Measurements from ENCODE around the gene ZNF483. TPM values are rescaled to one million over a fixed set of nuclear protein-coding genes. Genes with fewer than 3 reads are reported as not detected.

ZNF483 gene
- total and polyA plus RNA-seq, 2 of the 4 experiments (the other 2 are of a cell fraction) = 0.10 to 0.90 TPM

- H3K36me3 ChIP-seq (ENCODE audit: control insufficient read depth, insufficient read depth, low read length) = no peaks in the 10 kb centered on the region
- H2AK5ac ChIP-seq (ENCODE audit: low read depth, low read length) = no peak overlapping the region
- H3K4me1 ChIP-seq (ENCODE audit: control insufficient read depth, insufficient read depth, low read length) = no peaks in the 10 kb centered on the region
- no peak overlapping the region for H3K4ac ChIP-seq (ENCODE audit: low read depth, low read length)
- no peak overlapping the region for H3K23ac ChIP-seq (ENCODE audit: low read depth, low read length)
- no peak overlapping the region for H3K56ac ChIP-seq (ENCODE audit: extremely low read depth, insufficient read depth, low read length)
- H2BK20ac ChIP-seq (ENCODE audit: low read depth, low read length) = no peak overlapping the region
- no peaks in the 10 kb centered on the region for H3K9me3 ChIP-seq (ENCODE audit: control insufficient read depth, insufficient read depth, low read length)
- no peak overlapping the region for H2BK120ac ChIP-seq (ENCODE audit: low read depth, low read length)
- ChIA-PET CTCF (no interaction called here), POLR2A (ENCODE audit: unreplicated experiment) (no interaction called here)
- no peak overlapping the region for H3K4me2 ChIP-seq (ENCODE audit: low read depth, low read length)
- TF ChIP-seq NFE2L2 (IDR thresholded peaks at IDR 0.05; ENCODE audit: low read depth, low read length) = no peak
- TF ChIP-seq MAFK (IDR thresholded peaks at IDR 0.05; ENCODE audit: low read depth, low read length) = no peak
- TF ChIP-seq POLR2A (IDR thresholded peaks at IDR 0.05; ENCODE audit: low read depth, low read length) = no peak
- TF ChIP-seq CEBPB (IDR thresholded peaks at IDR 0.05; ENCODE audit: low read depth, low read length) = no peak
- no peak for TF ChIP-seq FOS (IDR thresholded peaks at IDR 0.05; ENCODE audit: low read depth, low read length)
- no peak for TF ChIP-seq CHD1 (IDR thresholded peaks at IDR 0.05; ENCODE audit: low read depth, low read length)
- no peak for TF ChIP-seq RCOR1 (IDR thresholded peaks at IDR 0.05; ENCODE audit: insufficient replicate concordance, low read length)
- H3K27ac ChIP-seq (ENCODE audit: insufficient read depth, low read length) = no peak overlapping the region
- H3K27me3 ChIP-seq (ENCODE audit: control insufficient read depth, insufficient read depth, low read length) = peaks cover under 1% of the 10 kb centered on the region
- H2AFZ ChIP-seq (replicated peaks; ENCODE audit: low read length, poor library complexity) = no peak overlapping the region
- H4K20me1 ChIP-seq (ENCODE audit: insufficient read depth, low read length) = no peaks in the 10 kb centered on the region
- no peak overlapping the region for H3K9ac ChIP-seq (ENCODE audit: low read depth, low read length)
- no CpG with 5 or more reads among the region's 16 CpGs for WGBS, 2 experiments (ENCODE audit: extremely low coverage in 2 of 2, insufficient read length in 1 of 2)
- H4K91ac ChIP-seq (ENCODE audit: insufficient read depth, low read depth, low read length) = no peak overlapping the region
- no peak overlapping the region for H4K8ac ChIP-seq (ENCODE audit: low read depth in 2 of 2, low read length in 2 of 2)
- in situ Hi-C loops (cut with MboI; ENCODE audit: low sequenced_read_pairs) = no loop called here
- ATAC-seq (ENCODE audit: low read depth) (no peak), DNase-seq (no peak)
- no peak overlapping the region for H2AK9ac ChIP-seq (replicated peaks; ENCODE audit: low read depth, low read length, poor library complexity)
- no peak overlapping the region for H2BK5ac ChIP-seq (ENCODE audit: low read depth, low read length, poor library complexity, severe bottlenecking)
- BruUV-seq (replicated peaks) = no TSS peak
- no peak overlapping the region for H3K14ac ChIP-seq (replicated peaks; ENCODE audit: low read depth, low read length)
- H2BK15ac ChIP-seq (ENCODE audit: low read depth, low read length) = no peak overlapping the region
- peaks cover 0 to 11% of the 10 kb centered on the region in 2 experiments; a peak in 1 of 4 replicates for H3K79me1 ChIP-seq (ENCODE audit: low read depth in 1 of 2, low read length in 2 of 2)
- no peak overlapping the region for H3K18ac ChIP-seq (ENCODE audit: low read depth, low read length)
- H3K9me1 ChIP-seq (ENCODE audit: insufficient read depth, low read length) = peaks cover 7% of the 10 kb centered on the region; the same call in 1 of the 2 replicates
- intact Hi-C loops (cut with micrococcal nuclease) = no loop called here
- dilution Hi-C loops (cut with HindIII; ENCODE audit: low sequenced_read_pairs, unreplicated experiment) = no loop called here
- no peak overlapping the region for H3K4me3 ChIP-seq (ENCODE audit: insufficient read depth, low read depth, low read length)
- no peak overlapping the region for H4K5ac ChIP-seq (ENCODE audit: low read depth, low read length)
These were observed 79.2 kb downstream of the ZNF483 start for GRCh38 chr9:111604054-111604615.

Data from IMR-90 (cell line).